Spinal cord (tissue), 10 donors: ENCODE data around the gene BLID. TPM values are rescaled to one million over a fixed set of nuclear protein-coding genes. Genes with fewer than 3 reads are reported as not detected.

ENCODE experiments used
- DNase-seq, 6 donors: peaks; one replicate each; pipeline versions ENCODE4 v3.0.0 to v3.0.0-alpha.2; 2013 to 2015; ENCODE audit warnings: low spot score in 6 of 6, low read depth in 4 of 6
- H3K27ac ChIP-seq: one replicate; pipeline ENCODE4 v1.5.1; 2013; ENCODE audit warnings: low read depth, low read length, control low read depth
- H3K27me3 ChIP-seq: one replicate; pipeline ENCODE4 v1.6.1; 2013; ENCODE audit warnings: low read length; ENCODE audit not compliant: control insufficient read depth, insufficient read depth
- H3K36me3 ChIP-seq: one replicate; pipeline ENCODE4 v1.6.1; 2013; ENCODE audit warnings: low read length; ENCODE audit not compliant: control insufficient read depth, insufficient read depth
- H3K4me1 ChIP-seq: one replicate; pipeline ENCODE4 v1.6.1; 2013; ENCODE audit warnings: low read length; ENCODE audit not compliant: control insufficient read depth, insufficient read depth
- H3K4me3 ChIP-seq: one replicate; pipeline ENCODE4 v1.5.1; 2013; ENCODE audit warnings: low read depth, low read length, control low read depth
- H3K9me3 ChIP-seq: one replicate; pipeline ENCODE4 v1.6.1; 2013; ENCODE audit warnings: low read length; ENCODE audit not compliant: control insufficient read depth, insufficient read depth
- WGBS: methylation state at CpG from one replicate; pipeline ENCODE4 v1.1.5; 2013; ENCODE audit warnings: missing lambda C conversion rate; ENCODE audit not compliant: insufficient coverage; 5-methylcytosine and 5-hydroxymethylcytosine counted together
- polyA plus RNA-seq, 2 donors: library from polyadenylated mRNA; unstranded; fragments of 120-200 nt; gene quantifications; one replicate each; pipeline ENCODE4 v1.2.1, GENCODE V29; 2013; ENCODE audit not compliant: insufficient read length in 2 of 2
- total RNA-seq, 2 donors: library from RNA; depleted of rRNA in 1 of 2; stranded (reverse); fragments of 120-200 nt in 1 of 2; fragments of >200 nt in 1 of 2; gene quantifications; one replicate each; pipeline versions ENCODE4 v1.2.3 to v1.2.4, GENCODE V29; 2013 to 2014
- donor health status: healthy.

BLID gene
- total and polyA plus RNA-seq, 4 donors: 5.0 to 6.2 TPM; not detected in 2

DNA sequence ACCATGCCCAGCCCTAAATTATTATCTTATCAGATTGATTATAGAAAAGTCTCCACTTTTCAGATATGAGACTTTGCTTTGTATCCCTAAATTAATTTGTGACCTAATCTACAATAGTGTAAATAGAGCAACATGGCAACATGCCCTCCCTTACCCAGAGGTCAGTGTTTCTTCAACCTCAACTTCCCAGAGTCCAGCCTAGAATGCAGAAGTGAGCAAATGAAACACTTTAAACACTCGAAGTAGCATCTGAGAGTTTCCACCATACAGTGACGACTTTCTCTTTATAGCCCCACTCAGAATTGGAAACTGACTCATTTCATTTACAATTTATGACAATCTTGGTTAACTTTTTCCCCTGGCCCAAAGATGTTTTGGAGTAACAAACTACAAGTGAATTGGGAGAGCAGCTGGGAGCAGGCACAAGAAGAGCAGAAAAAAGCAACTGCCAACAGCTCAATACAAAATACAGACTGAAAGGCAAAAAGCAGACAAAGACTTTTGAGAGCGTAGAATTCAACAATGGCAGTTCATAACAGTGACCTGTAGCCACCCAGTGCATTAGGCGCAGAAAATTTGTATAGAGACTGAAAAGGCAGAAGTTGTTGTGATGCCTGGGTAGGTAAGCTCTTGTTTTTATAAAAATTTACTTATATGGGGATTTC lies 10.1 kb upstream of the BLID start:
- no peaks in the 10 kb centered on the region for H3K9me3 ChIP-seq
- DNase-seq: no peak
- no peaks in the 10 kb centered on the region for H3K4me1 ChIP-seq
- no peak overlapping the region for H3K27ac ChIP-seq
- no peaks in the 10 kb centered on the region for H3K27me3 ChIP-seq
- WGBS: 77% methylated on average over 2 of the region's 4 CpGs
- H3K36me3 ChIP-seq: no peaks in the 10 kb centered on the region
- H3K4me3 ChIP-seq: no peak overlapping the region

DNA sequence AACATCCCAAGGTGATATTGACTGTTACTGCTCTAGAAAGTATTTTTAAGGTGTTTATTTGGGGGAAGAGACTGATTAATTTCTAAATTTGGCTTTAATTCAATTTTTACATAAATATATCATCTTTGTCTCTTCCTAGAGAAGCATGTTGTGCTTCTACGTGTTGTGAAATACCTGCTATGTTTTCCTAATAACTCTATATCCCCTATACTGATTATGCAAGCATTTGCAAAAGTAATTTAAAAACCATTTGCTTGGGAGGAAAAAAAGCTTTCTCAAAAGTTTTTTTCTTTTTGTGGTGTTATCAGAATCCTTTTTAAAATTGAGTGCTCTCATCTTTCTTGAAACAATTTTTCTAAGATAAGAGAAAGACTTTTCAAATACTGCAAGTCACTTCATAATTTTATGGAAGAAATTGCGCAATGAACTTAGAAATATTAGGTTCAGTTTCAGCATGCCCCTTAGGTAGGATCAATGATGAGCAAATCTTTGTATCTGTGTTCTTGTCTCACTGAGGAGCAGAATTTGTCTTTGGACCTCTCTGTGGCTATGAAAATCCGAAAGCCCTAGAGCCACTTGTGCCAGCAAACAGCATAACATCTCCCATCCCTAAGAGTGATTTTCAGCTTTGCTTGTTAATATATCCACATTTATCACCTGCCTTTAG lies 7.4 kb upstream of the BLID start:
- H3K9me3 ChIP-seq: no peaks in the 10 kb centered on the region
- DNase-seq: no peak
- no peak overlapping the region for H3K4me3 ChIP-seq
- no peaks in the 10 kb centered on the region for H3K4me1 ChIP-seq
- no peak overlapping the region for H3K27ac ChIP-seq
- H3K36me3 ChIP-seq: no peaks in the 10 kb centered on the region
- H3K27me3 ChIP-seq: no peaks in the 10 kb centered on the region
- WGBS: no CpG with 5 or more reads among the region's 3 CpGs

DNA sequence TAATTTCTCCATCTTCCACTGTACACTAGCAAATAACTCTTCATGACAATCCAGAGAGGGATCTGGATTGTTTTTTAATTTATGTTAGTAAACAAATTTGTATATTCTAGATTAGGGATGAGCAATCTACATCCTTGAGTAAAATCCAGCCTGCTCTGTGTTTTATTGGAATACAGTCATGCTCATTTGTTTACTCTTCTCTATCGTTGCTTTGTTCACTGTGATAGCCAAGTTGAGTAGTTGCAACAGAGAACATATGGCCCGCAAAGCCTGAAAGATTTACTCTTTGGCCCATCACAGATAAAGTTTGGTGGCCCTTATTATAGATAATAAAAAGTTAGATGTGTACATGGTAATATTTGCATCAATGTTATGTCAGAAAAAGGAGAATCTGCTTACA lies 6.2 kb upstream of the BLID start:
- H3K27ac ChIP-seq: no peak overlapping the region
- no peak overlapping the region for H3K4me3 ChIP-seq
- WGBS: no CpG with 5 or more reads among the region's 2 CpGs

DNA sequence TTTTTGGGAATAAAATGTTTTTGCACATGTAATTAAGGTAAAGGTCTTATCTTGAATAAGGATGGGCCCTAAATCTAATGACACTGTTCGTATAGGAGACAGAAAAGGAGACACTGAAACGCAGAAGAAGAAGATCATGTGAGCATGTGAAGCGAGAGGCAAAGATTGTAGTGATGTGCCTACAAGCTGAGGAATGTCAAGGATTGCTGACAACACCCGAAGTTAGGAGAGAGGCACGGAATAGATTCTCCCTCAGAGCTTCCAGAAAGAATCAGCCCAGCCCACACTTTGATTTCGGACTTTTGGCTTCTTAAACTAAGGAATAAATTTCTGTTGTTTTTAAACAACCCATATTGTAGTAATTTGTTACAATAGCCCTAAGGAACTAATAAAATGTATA lies 4.1 kb upstream of the BLID start:
- Histone ChIP-seq H3K36me3 (no peaks in the 10 kb centered on the region), H3K4me1 (no peaks in the 10 kb centered on the region), H3K27ac (no peak overlapping the region), H3K27me3 (no peaks in the 10 kb centered on the region), H3K4me3 (no peak overlapping the region), H3K9me3 (no peaks in the 10 kb centered on the region)
- no peak for DNase-seq
- WGBS: 97% methylated on average over 3 of the region's 6 CpGs

More for the DNA sequence above, 6.2 kb upstream of the BLID start:
- H3K9me3 ChIP-seq: no peaks in the 10 kb centered on the region
- no peak for DNase-seq
- no peaks in the 10 kb centered on the region for H3K4me1 ChIP-seq
- H3K27me3 ChIP-seq: no peaks in the 10 kb centered on the region
- H3K36me3 ChIP-seq: no peaks in the 10 kb centered on the region

DNA sequence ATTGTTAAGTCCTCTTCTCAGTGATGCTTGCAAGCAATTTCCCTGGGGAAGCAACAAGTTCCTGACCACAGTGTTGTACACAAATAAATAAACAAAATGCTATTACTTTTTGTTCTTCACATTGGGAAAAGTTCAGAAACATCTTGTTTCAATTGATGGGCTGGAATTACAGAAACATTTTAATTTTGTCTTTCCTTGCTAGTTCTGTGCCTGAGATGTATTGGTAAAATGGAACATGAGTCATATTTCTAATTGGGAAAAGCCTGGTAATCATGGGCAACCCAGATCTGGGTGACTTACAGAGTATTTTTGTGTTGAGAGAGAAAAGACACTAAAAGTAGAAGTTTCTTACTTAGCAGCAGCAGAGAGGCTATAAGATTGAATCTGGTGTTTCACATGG lies 576 bp upstream of the BLID start:
- Histone ChIP-seq H3K9me3 (no peaks in the 10 kb centered on the region), H3K4me1 (no peaks in the 10 kb centered on the region), H3K4me3 (no peak overlapping the region), H3K27ac (no peak overlapping the region), H3K27me3 (no peaks in the 10 kb centered on the region), H3K36me3 (no peaks in the 10 kb centered on the region)
- DNase-seq: no peak

DNA sequence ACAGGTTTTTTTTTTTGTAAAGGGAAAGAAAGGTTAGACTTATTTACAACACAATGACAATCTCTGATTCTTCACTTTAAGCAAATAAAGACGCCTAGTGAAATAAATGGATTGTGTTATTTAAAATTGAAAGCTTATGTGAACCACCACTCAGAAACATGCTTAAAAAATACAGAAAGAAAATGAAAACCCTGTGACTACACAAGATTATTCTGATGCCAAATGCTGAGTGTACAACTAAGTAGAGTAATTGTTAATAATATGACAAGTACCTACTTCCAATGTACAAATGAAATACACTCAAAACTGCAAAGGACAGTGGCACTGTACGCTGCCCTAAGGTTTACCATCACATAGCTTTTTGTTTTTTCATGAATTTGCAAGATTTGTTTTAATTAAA lies 1.0 kb downstream of the BLID start:
- Histone ChIP-seq H3K4me1 (no peaks in the 10 kb centered on the region), H3K27me3 (no peaks in the 10 kb centered on the region), H3K9me3 (no peaks in the 10 kb centered on the region), H3K4me3 (no peak overlapping the region), H3K36me3 (no peaks in the 10 kb centered on the region), H3K27ac (peak overlapping the region; percentile 8)
- DNase-seq: no peak
- no CpG with 5 or more reads among the region's 2 CpGs for WGBS

DNA sequence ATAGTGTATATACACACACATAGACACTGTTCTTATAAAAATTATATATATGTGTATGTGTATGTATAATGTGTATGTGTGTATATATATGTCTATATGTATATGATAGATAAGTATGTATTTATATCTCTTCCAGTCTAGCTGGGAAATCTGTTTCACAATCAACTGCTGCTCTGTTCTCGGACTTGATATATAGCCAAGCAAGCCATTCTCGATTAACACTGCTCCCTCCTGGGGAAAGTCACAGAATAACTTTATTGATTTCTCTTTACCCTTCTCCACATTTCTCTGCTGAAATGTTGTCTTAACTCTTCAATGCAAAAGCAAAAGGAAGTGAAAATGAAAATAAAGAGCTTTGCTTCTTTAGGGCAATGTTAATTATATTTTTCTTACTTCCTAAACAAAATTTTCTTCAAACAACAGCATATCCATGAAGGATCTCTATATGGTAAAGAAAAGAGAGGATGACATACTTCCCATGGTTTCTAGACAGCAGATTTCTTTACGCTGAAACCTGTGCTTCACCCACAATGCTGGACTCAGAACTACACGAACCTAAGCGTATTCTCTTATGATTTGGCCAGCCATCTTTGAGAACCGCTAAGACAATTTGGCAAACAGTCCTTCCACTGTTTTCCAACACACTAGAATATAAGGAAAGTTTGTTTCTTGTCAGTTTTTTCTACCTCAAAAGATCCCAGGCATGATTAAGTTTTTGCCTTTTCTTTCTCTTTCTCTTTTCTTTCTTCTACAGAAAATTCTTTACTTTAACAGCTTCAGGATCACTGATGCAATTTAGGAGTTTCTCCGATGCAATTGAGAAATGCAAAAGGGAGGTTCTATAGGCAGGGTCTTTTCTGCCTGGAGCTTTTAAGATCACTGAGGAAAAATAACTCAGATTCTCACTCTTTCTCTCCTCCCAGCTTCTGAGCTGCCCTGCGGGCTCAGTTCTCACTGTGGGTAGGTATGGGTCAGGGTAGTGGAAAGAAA lies 1.9 kb downstream of the BLID start:
- Histone ChIP-seq H3K4me1 (no peaks in the 10 kb centered on the region), H3K27me3 (no peaks in the 10 kb centered on the region), H3K27ac (peak overlapping the region; percentile 8), H3K36me3 (no peaks in the 10 kb centered on the region), H3K4me3 (no peak overlapping the region), H3K9me3 (no peaks in the 10 kb centered on the region)
- WGBS: no CpG with 5 or more reads among the region's 8 CpGs
- peak in 2 of 6 donors; percentile 29 to 62 for DNase-seq

DNA sequence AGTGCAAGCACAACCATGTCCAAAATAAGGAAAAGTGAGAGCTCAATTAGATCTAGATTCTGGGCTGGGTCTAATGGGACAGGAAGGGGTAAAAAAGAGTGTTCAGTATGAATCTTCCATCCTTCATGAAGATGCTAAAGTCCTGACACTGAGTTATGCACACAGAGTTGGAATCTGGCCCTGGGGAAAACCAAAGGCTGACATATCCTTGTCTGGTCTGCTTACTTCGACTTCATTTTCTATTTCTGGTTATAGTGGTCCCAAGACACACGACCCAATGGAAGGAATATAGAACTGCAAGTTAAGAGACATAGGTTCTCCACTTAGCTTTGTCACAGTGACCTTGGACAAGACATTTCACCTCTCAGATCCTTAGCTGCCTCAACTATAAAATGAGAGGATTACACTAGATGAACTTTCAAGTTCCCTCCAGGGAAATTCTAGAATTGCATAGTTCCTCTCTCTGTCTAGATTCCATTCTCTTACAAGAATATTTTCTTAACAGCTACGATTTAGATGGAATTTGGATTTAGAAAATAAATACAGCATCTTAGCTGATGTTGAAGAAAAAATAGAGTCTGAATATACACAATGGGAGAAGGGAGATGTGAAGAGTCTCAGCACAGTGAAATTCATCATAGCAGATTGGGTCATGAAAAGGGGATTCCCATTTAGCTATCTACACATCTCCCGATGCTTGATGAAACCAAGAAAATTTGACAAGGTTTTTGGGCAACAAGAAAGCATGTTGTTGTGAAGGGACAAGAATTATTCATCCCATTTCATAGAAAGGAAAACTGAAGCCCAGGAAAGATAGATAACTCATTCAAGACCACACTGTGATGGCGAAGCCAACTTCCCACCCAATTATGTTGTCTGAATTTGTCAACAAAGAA lies 3.3 kb downstream of the BLID start:
- H3K4me3 ChIP-seq: no peak overlapping the region
- WGBS: 90% methylated on average over 2 of the region's 5 CpGs

DNA sequence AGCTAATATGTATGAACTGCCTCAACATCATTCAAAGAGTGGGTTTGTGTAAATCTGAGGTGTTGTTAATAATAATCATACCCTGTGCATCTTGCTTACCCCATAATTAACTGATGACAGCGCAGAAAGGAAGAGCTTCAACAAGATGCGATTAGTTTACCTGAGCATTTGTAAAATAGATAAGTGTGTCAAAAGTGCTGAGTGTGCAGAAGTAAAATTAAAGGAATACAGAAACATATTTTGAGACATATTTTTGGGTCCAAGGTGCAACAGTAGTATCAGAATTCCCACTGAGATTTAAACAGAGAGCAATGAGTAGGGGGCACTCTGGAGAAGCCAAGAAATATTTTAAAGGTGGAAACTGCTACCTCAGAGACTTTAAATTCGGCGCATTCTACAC lies 6.1 kb downstream of the BLID start:
- Histone ChIP-seq H3K36me3 (no peaks in the 10 kb centered on the region), H3K9me3 (no peaks in the 10 kb centered on the region), H3K4me3 (no peak overlapping the region), H3K4me1 (peaks cover 7% of the 10 kb centered on the region), H3K27me3 (no peaks in the 10 kb centered on the region), H3K27ac (no peak overlapping the region)
- no peak for DNase-seq
- WGBS: 100% methylated on average over 1 of the region's 4 CpGs

More for the DNA sequence above, 3.3 kb downstream of the BLID start:
- DNase-seq: no peak
- H3K36me3 ChIP-seq: no peaks in the 10 kb centered on the region
- H3K4me1 ChIP-seq: no peaks in the 10 kb centered on the region
- H3K9me3 ChIP-seq: no peaks in the 10 kb centered on the region
- H3K27ac ChIP-seq: no peak overlapping the region
- no peaks in the 10 kb centered on the region for H3K27me3 ChIP-seq
